Panc1 (cell line): Measurements from ENCODE around the gene P2RX3. TPM values are rescaled to one million over a fixed set of nuclear protein-coding genes. Genes with fewer than 3 reads are reported as not detected.

Source experiments
- ATAC-seq: fragments of 200-7000 bp; cut with Tn5 transposase; 2 replicates; pipeline ENCODE4 v1.9.1; 2020; ENCODE audit warnings: mild to moderate bottlenecking, moderate library complexity
- BruUV-seq: library from RNA; stranded (reverse); fragments of 400-500 nt; replicated peaks from 2 replicates; lab custom pipeline; 2021; lab: Mats Ljungman, UMichigan
- CTCF ChIA-PET: fragments of 300-600 bp; sonication (Branson Sonifier 250); formaldehyde crosslinking; loops from one replicate; lab custom pipeline; 2022; ENCODE audit warnings: antibody characterized with exemption; lab: Charles Lee
- POLR2A ChIA-PET: fragments of 300-600 bp; sonication (Branson Sonifier 250); formaldehyde crosslinking; loops from one replicate; lab custom pipeline; 2022; ENCODE audit warnings: antibody characterized with exemption; lab: Charles Lee
- DNase-seq: peaks from one replicate; pipeline ENCODE4 v3.0.0-alpha.2; 2010; ENCODE audit warnings: low read depth, low spot score
- H3K27ac ChIP-seq: 2 replicates; pipeline ENCODE4 v1.5.1; 2011; ENCODE audit warnings: mild to moderate bottlenecking, low read length, inconsistent platforms
- H3K27me3 ChIP-seq: fragments of 200-500 bp; sonication (Bioruptor generic); 2 replicates; pipeline ENCODE4 v1.6.0; 2014; ENCODE audit warnings: low read length, inconsistent platforms; ENCODE audit not compliant: control insufficient read depth, insufficient read depth
- H3K36me3 ChIP-seq: fragments of 200-500 bp; sonication (Bioruptor generic); 2 replicates; pipeline ENCODE4 v1.5.1; 2014; ENCODE audit warnings: inconsistent platforms, mild to moderate bottlenecking, low read length, moderate library complexity; ENCODE audit not compliant: control insufficient read depth, insufficient read depth
- H3K4me1 ChIP-seq: 2 replicates; pipeline ENCODE4 v1.5.1; 2011; ENCODE audit warnings: inconsistent platforms, mild to moderate bottlenecking, low read length, moderate library complexity; ENCODE audit not compliant: control insufficient read depth, insufficient read depth
- H3K4me3 ChIP-seq, 2 experiments: 2 replicates each; pipeline ENCODE4 v1.5.1; 2011 to 2012; ENCODE audit warnings: low read depth in 2 of 2, low read length in 2 of 2, mild to moderate bottlenecking in 2 of 2, inconsistent platforms in 1 of 2, moderate library complexity in 1 of 2
- H3K9me3 ChIP-seq: fragments of 200-500 bp; sonication (Bioruptor generic); 2 replicates; pipeline ENCODE4 v1.5.1; 2014; ENCODE audit warnings: low read depth, mild to moderate bottlenecking, inconsistent platforms, low read length, moderate library complexity; ENCODE audit not compliant: control insufficient read depth, insufficient read depth
- CTCF ChIP-seq: fragments of 450-650 bp; IDR thresholded peaks from 2 replicates; pipeline ENCODE4 v1.5.1; 2017; ENCODE audit warnings: mild to moderate bottlenecking
- POLR2AphosphoS5 ChIP-seq: IDR thresholded peaks from 2 replicates; pipeline ENCODE4 v1.6.1; 2012; ENCODE audit warnings: mild to moderate bottlenecking, low read depth, low read length, moderate library complexity
- REST ChIP-seq, 2 experiments: IDR thresholded peaks; 2 replicates each; pipeline ENCODE4 v1.6.1; 2011 to 2012; ENCODE audit warnings: low read depth in 2 of 2, control low read depth in 1 of 2, low read length in 1 of 2, mild to moderate bottlenecking in 1 of 2, moderate library complexity in 1 of 2; ENCODE audit not compliant: insufficient read depth in 1 of 2
- SIN3A ChIP-seq: IDR thresholded peaks from 2 replicates; pipeline ENCODE4 v1.6.1; 2012; ENCODE audit warnings: low read depth, mild to moderate bottlenecking, low read length, moderate library complexity, borderline replicate concordance; ENCODE audit not compliant: insufficient read depth
- TCF7L2 ChIP-seq: IDR thresholded peaks from 2 replicates; pipeline ENCODE4 v1.6.1; 2011; ENCODE audit warnings: mild to moderate bottlenecking, low read depth, low read length, inconsistent platforms
- in situ Hi-C: cut with HindIII; loops from 2 replicates; pipeline ENCODE4 v1.10.0; 2016; ENCODE audit warnings: low sequenced_read_pairs, low pct_unique_long_range_greater_than_20kb
- intact Hi-C: fragments of 100-400 bp; cut with micrococcal nuclease; formaldehyde crosslinking; loops from one replicate; pipeline ENCODE4 v1.10.0; 2022; ENCODE audit not compliant: unreplicated experiment
- total RNA-seq: library from RNA; stranded (reverse); gene quantifications from one replicate; pipeline ENCODE4 v1.2.1, GENCODE V29; 2021; ENCODE audit not compliant: unreplicated experiment

The P2RX3 gene
- total RNA-seq, 1 experiment from 2014 or later = not detected

DNA sequence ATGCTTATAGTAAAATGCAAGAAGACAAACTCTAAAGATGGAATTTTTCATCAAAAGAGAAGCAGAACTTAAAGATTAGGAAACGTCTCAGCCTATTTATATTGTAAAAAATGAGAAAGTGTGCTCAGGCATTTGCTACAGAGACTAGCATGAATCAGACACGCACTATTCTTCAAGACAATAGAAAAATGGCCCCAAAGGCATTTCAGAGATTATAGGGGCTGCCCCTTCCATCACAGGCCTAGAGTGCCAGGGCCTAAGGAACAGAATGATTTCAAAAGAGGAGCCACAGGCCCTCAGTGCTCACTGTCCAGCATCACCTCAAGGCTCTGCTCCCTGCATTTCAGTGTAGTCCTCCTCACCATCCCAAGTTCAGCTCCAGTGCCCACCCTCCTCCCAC is 40.9 kb upstream of the P2RX3 start:
- intact Hi-C loops (no loop called here), in situ Hi-C loops (no loop called here)
- H3K9me3 ChIP-seq = peaks cover 4% of the 10 kb centered on the region; the same call in 1 of the 2 replicates
- H3K27ac ChIP-seq = no peak overlapping the region
- POLR2A ChIA-PET = no interaction called here
- no peak for DNase-seq
- H3K4me3 ChIP-seq = no peak overlapping the region
- ATAC-seq = no peak
- no peak for TF ChIP-seq POLR2AphosphoS5
- TF ChIP-seq TCF7L2 = no peak
- no peak for TF ChIP-seq CTCF
- TF ChIP-seq REST (IDR thresholded peaks at IDR 0.05; ENCODE audit: insufficient read depth in 1 of 2, low read depth in 2 of 2, low read length in 1 of 2) = no peak
- TF ChIP-seq SIN3A = no peak
- CTCF ChIA-PET = no interaction called here
- no peaks in the 10 kb centered on the region for H3K27me3 ChIP-seq
- no TSS peak for BruUV-seq
- H3K36me3 ChIP-seq = no peaks in the 10 kb centered on the region
- peaks cover 10% of the 10 kb centered on the region; the same call in 1 of the 2 replicates for H3K4me1 ChIP-seq

DNA sequence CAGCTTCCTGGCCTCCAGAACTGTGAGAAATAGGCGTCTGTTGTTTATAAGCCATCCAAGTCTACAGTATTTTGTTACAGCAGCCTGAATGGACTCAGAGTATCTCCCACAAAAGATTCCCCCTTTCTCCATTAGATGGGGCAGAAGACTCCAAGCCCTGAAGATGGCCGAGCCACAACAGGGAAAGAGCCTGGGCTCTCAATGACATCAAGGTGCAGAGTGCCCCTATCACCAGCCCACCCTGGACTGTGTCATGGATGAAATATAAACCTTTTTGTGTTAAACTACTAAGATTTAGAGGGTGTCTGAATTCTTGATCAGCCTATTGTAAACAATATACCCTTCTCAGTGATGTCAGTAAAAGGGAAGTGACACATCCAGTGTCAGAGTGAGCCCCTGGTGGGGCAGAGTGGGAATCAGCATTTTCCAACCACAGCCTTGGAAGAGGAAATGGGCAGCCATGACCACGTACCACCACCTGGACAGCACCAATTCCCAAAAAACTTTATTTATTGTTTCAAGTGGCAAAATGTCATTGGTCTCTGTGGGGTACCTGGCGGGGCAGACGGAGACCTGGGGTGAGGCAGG is 38.9 kb upstream of the P2RX3 start:
- no peaks in the 10 kb centered on the region for H3K36me3 ChIP-seq
- POLR2A ChIA-PET = no interaction called here

GRCh38 chr11:57300785-57301184 is 37.4 kb upstream of the P2RX3 start:
- ATAC-seq (no peak), DNase-seq (no peak)
- no peaks in the 10 kb centered on the region for H3K27me3 ChIP-seq
- no peak for TF ChIP-seq SIN3A
- TF ChIP-seq CTCF = no peak
- no peak for TF ChIP-seq TCF7L2
- TF ChIP-seq POLR2AphosphoS5 = no peak
- no peak for TF ChIP-seq REST (IDR thresholded peaks at IDR 0.05; ENCODE audit: insufficient read depth in 1 of 2, low read depth in 2 of 2, low read length in 1 of 2)
- in situ Hi-C loops (no loop called here), intact Hi-C loops (no loop called here)
- BruUV-seq = no TSS peak
- no peak overlapping the region for H3K4me3 ChIP-seq
- ChIA-PET CTCF (no interaction called here), POLR2A (no interaction called here)
- no peak overlapping the region for H3K27ac ChIP-seq
- H3K9me3 ChIP-seq = peaks cover 4% of the 10 kb centered on the region; the same call in 1 of the 2 replicates
- no peaks in the 10 kb centered on the region for H3K36me3 ChIP-seq
- H3K4me1 ChIP-seq = no peaks in the 10 kb centered on the region

More for the DNA sequence above, 38.9 kb upstream of the P2RX3 start:
- no peak for ATAC-seq
- no peak for TF ChIP-seq SIN3A
- Histone ChIP-seq H3K27me3 (no peaks in the 10 kb centered on the region), H3K9me3 (peaks cover 4% of the 10 kb centered on the region; the same call in 1 of the 2 replicates), H3K4me1 (peaks cover 8% of the 10 kb centered on the region; the same call in 1 of the 2 replicates), H3K27ac (no peak overlapping the region), H3K4me3 (no peak overlapping the region)
- BruUV-seq = no TSS peak
- intact Hi-C loops (no loop called here), in situ Hi-C loops (no loop called here)
- DNase-seq = no peak
- CTCF ChIA-PET = no interaction called here
